Loucy (cell line): ENCODE results near the gene THAP4.

Experiments
- CTCF ChIP-seq: fragments of 200-600 bp; sonication (generic); conservative IDR thresholded peaks from 2 replicates; pipeline ENCODE4 v1.5.1; 2014; ENCODE audit warnings: mild to moderate bottlenecking, antibody characterized with exemption, low read length
- EZH2phosphoT487 ChIP-seq: fragments of 200-600 bp; IDR thresholded peaks from 2 replicates; pipeline ENCODE4 v1.6.1; 2018; ENCODE audit warnings: antibody characterized with exemption, mild to moderate bottlenecking, moderate library complexity, borderline replicate concordance

GRCh38 chr2:241613017-241613780, 23.8 kb downstream of the THAP4 start:
- no peak for TF ChIP-seq CTCF
- no peak for TF ChIP-seq EZH2phosphoT487
